GM23338 (cell line): Measurements from ENCODE around the gene COL25A1. TPM values are rescaled to one million over a fixed set of nuclear protein-coding genes. Genes with fewer than 3 reads are reported as not detected.

Experiments used
- ATAC-seq: fragments of 200-7000 bp; cut with Tn5 transposase; 3 replicates; pipeline ENCODE4 v1.9.1; 2020
- DNase-seq: peaks from one replicate; pipeline ENCODE4 v3.0.0-alpha.2; 2015; ENCODE audit warnings: low spot score
- H2AFZ ChIP-seq: fragments of 200-600 bp; sonication (generic); 2 replicates; pipeline ENCODE4 v1.8.0; 2016; ENCODE audit warnings: antibody characterized with exemption, mild to moderate bottlenecking, moderate library complexity
- H3F3A ChIP-seq: fragments of 200-600 bp; sonication (generic); replicated peaks from 2 replicates; pipeline ENCODE4 v1.8.0; 2017; ENCODE audit warnings: antibody characterized with exemption, mixed run types, low read depth
- H3K27ac ChIP-seq: fragments of 200-600 bp; sonication (generic); 2 replicates; pipeline ENCODE4 v1.6.1; 2016; ENCODE audit warnings: low read depth
- H3K27me3 ChIP-seq: fragments of 200-600 bp; sonication (generic); 2 replicates; pipeline ENCODE4 v1.8.0; 2016; ENCODE audit warnings: mild to moderate bottlenecking, mixed run types, moderate library complexity; ENCODE audit not compliant: insufficient read depth
- H3K36me3 ChIP-seq: fragments of 200-600 bp; sonication (generic); 2 replicates; pipeline ENCODE4 v1.8.0; 2016; ENCODE audit warnings: mild to moderate bottlenecking; ENCODE audit not compliant: insufficient read depth
- H3K4me1 ChIP-seq: fragments of 200-600 bp; sonication (generic); 2 replicates; pipeline ENCODE4 v1.8.0; 2016; ENCODE audit warnings: mild to moderate bottlenecking, moderate library complexity; ENCODE audit not compliant: insufficient read depth
- H3K4me2 ChIP-seq: fragments of 200-600 bp; sonication (generic); 2 replicates; pipeline ENCODE4 v1.7.1; 2017; ENCODE audit warnings: mixed run types
- H3K4me3 ChIP-seq: fragments of 200-600 bp; sonication (generic); 2 replicates; pipeline ENCODE4 v1.6.1; 2016; ENCODE audit warnings: mixed run types
- H3K79me2 ChIP-seq: fragments of 200-600 bp; sonication (generic); replicated peaks from 2 replicates; pipeline ENCODE4 v1.8.0; 2017; ENCODE audit warnings: mild to moderate bottlenecking; ENCODE audit not compliant: insufficient read depth
- H3K9me2 ChIP-seq: fragments of 200-600 bp; sonication (generic); 2 replicates; pipeline ENCODE4 v1.8.0; 2017; ENCODE audit not compliant: insufficient read depth
- H4K20me1 ChIP-seq: fragments of 200-600 bp; sonication (generic); replicated peaks from 2 replicates; pipeline ENCODE4 v1.8.0; 2017; ENCODE audit warnings: mild to moderate bottlenecking; ENCODE audit not compliant: insufficient read depth
- H3K27ac Mint-ChIP-seq: 2 replicates; pipeline ENCODE4 v1.8.0; 2020; ENCODE audit warnings: inconsistent platforms, mild to moderate bottlenecking, moderate library complexity, mixed read lengths
- H3K27me3 Mint-ChIP-seq: 3 replicates; pipeline ENCODE4 v1.8.0; 2022; ENCODE audit warnings: low read depth, mild to moderate bottlenecking, moderate library complexity, mixed read lengths, inconsistent platforms; ENCODE audit not compliant: insufficient read depth, poor library complexity
- H3K36me3 Mint-ChIP-seq: 3 replicates; pipeline ENCODE4 v1.8.0; 2021; ENCODE audit warnings: low read depth, mild to moderate bottlenecking, inconsistent platforms, moderate library complexity, mixed read lengths
- H3K4me1 Mint-ChIP-seq: 3 replicates; pipeline ENCODE4 v1.8.0; 2020; ENCODE audit warnings: mild to moderate bottlenecking, inconsistent platforms, mixed read lengths
- H3K4me3 Mint-ChIP-seq: 3 replicates; pipeline ENCODE4 v1.8.0; 2021; ENCODE audit warnings: moderate library complexity, mild to moderate bottlenecking, inconsistent platforms, mixed read lengths
- H3K9me3 Mint-ChIP-seq: 3 replicates; pipeline ENCODE4 v1.8.0; 2020; ENCODE audit warnings: moderate library complexity, mild to moderate bottlenecking, inconsistent platforms, mixed read lengths
- CREB1 ChIP-seq: fragments of 250-450 bp; sonication (Bioruptor Pico); IDR thresholded peaks from 2 replicates; pipeline ENCODE4 v1.5.0; 2020; ENCODE audit warnings: low read depth, mild to moderate bottlenecking, moderate library complexity
- CTCF ChIP-seq, 2 experiments: fragments of 200-600 bp in 1 of 2; sonication (generic) in 1 of 2; conservative IDR thresholded peaks; 2 replicates each; pipeline versions ENCODE4 v1.5.1 to v1.6.1; 2016 to 2017; ENCODE audit warnings: antibody characterized with exemption in 2 of 2, low read depth in 2 of 2, mild to moderate bottlenecking in 2 of 2, moderate library complexity in 1 of 2
- ETS1 ChIP-seq: IDR thresholded peaks from 2 replicates; pipeline ENCODE4 v1.6.1; 2016; ENCODE audit warnings: antibody characterized with exemption
- EZH2 ChIP-seq: fragments of 200-600 bp; sonication (generic); IDR thresholded peaks from one replicate; pipeline ENCODE4 v1.8.0; 2017; ENCODE audit warnings: antibody characterized with exemption, mild to moderate bottlenecking, low read depth; ENCODE audit not compliant: unreplicated experiment
- JUNB ChIP-seq: IDR thresholded peaks from one replicate; pipeline ENCODE4 v1.6.1; 2016; ENCODE audit warnings: antibody characterized with exemption; ENCODE audit not compliant: unreplicated experiment
- POLR2AphosphoS5 ChIP-seq: IDR thresholded peaks from 2 replicates; pipeline ENCODE4 v1.6.1; 2016; ENCODE audit warnings: antibody characterized with exemption, low read depth
- ZNF114 ChIP-seq: fragments of 250-450 bp; sonication (Bioruptor Pico); IDR thresholded peaks from 2 replicates; pipeline ENCODE4 v1.5.0; 2020; ENCODE audit warnings: mild to moderate bottlenecking, moderate library complexity
- ZNF331 ChIP-seq: fragments of 250-450 bp; sonication (Bioruptor Pico); IDR thresholded peaks from 2 replicates; pipeline ENCODE4 v1.5.0; 2020; ENCODE audit warnings: low read depth, mild to moderate bottlenecking, moderate library complexity
- polyA plus RNA-seq: library from polyadenylated mRNA; unstranded; fragments of >200 nt; fragmentation: Nextera tagmentation; extraction: Ambion mirVana; gene quantifications from 2 replicates; pipeline ENCODE4 v1.2.1, GENCODE V29; 2016
- total RNA-seq: library from RNA; depleted of rRNA; stranded (reverse); fragments of >200 nt; shearing (Covaris generic); gene quantifications from 2 replicates; pipeline ENCODE4 v1.2.3, GENCODE V29; 2014
- TF ChIP-seq, protein P1 (sequence below): IDR thresholded peaks from one replicate; pipeline ENCODE4 v1.6.1; 2018; ENCODE audit warnings: antibody characterized with exemption; ENCODE audit not compliant: unreplicated experiment

Gene COL25A1
- total and polyA plus RNA-seq, 2 experiments from 2014 or later, result 3.9 to 5.6 TPM

DNA sequence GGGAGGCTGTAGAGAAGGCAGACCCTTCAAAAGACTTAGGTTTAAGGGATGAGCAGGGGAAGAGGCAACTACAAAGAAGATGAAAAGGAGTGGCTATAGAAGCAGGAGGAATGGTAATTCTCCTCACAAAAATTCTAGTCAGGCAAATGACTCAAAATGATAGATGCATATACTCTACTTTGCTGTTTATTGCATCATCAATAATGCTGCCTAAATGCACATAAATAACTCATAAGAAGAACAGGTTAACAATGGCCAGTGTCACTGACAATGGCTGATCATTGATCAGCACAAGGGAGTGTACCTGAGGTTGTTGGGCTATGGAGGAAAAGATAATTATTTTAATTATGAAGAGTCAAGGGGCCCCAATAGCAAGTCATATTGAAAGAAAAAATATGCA lies 354.9 kb downstream of the COL25A1 start (continued):
- TF ChIP-seq CTCF (conservative IDR thresholded peaks at IDR 0.05; ENCODE audit: low read depth in 2 of 2), result no peak
- no peak for TF ChIP-seq EZH2
- TF ChIP-seq ZNF114, result no peak
- TF ChIP-seq POLR2AphosphoS5, result no peak
- TF ChIP-seq ETS1, result no peak
- TF ChIP-seq, protein P1, sequence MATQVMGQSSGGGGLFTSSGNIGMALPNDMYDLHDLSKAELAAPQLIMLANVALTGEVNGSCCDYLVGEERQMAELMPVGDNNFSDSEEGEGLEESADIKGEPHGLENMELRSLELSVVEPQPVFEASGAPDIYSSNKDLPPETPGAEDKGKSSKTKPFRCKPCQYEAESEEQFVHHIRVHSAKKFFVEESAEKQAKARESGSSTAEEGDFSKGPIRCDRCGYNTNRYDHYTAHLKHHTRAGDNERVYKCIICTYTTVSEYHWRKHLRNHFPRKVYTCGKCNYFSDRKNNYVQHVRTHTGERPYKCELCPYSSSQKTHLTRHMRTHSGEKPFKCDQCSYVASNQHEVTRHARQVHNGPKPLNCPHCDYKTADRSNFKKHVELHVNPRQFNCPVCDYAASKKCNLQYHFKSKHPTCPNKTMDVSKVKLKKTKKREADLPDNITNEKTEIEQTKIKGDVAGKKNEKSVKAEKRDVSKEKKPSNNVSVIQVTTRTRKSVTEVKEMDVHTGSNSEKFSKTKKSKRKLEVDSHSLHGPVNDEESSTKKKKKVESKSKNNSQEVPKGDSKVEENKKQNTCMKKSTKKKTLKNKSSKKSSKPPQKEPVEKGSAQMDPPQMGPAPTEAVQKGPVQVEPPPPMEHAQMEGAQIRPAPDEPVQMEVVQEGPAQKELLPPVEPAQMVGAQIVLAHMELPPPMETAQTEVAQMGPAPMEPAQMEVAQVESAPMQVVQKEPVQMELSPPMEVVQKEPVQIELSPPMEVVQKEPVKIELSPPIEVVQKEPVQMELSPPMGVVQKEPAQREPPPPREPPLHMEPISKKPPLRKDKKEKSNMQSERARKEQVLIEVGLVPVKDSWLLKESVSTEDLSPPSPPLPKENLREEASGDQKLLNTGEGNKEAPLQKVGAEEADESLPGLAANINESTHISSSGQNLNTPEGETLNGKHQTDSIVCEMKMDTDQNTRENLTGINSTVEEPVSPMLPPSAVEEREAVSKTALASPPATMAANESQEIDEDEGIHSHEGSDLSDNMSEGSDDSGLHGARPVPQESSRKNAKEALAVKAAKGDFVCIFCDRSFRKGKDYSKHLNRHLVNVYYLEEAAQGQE, result no peak
- TF ChIP-seq CREB1, result no peak

DNA sequence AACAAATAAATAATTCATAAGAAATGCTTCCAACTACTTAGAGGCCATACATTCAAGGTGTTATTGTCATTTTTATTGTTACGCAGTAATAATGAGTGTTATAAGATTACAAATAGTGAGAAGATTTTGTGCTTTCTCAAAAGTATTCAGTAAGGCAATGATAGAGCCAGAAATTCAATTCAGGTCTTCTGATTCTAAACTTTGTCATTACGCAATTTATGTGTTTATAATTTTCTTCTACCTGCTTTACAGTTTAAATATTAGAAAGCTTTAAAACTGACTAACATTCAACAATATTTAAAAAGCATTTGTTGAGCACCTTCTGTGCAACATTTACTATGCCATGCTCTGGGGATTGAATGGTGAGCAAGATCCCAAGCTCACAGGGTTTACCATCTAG lies 356.2 kb downstream of the COL25A1 start:
- no peak overlapping the region for H3K4me3 Mint-ChIP-seq
- ATAC-seq (no peak), DNase-seq (no peak)
- no peaks in the 10 kb centered on the region for H3K79me2 ChIP-seq
- no peaks in the 10 kb centered on the region for H3K4me1 Mint-ChIP-seq
- no peak overlapping the region for H2AFZ ChIP-seq
- no peaks in the 10 kb centered on the region for H3K27me3 Mint-ChIP-seq
- no peaks in the 10 kb centered on the region for H3K36me3 Mint-ChIP-seq
- no peak overlapping the region for H3K27ac Mint-ChIP-seq
- no peaks in the 10 kb centered on the region for H3F3A ChIP-seq
- no peak overlapping the region for H3K4me2 ChIP-seq
- no peaks in the 10 kb centered on the region for H4K20me1 ChIP-seq
- no peak overlapping the region for H3K27ac ChIP-seq
- no peaks in the 10 kb centered on the region for H3K9me3 Mint-ChIP-seq
- H3K4me1 ChIP-seq, result no peaks in the 10 kb centered on the region
- H3K9me2 ChIP-seq, result no peaks in the 10 kb centered on the region
- no peaks in the 10 kb centered on the region for H3K27me3 ChIP-seq
- no peaks in the 10 kb centered on the region for H3K36me3 ChIP-seq
- no peak overlapping the region for H3K4me3 ChIP-seq
- no peak for TF ChIP-seq ZNF331
- TF ChIP-seq EZH2, result no peak
- no peak for TF ChIP-seq POLR2AphosphoS5
- no peak for TF ChIP-seq JUNB
- no peak for TF ChIP-seq CREB1
- TF ChIP-seq, protein P1, result no peak
